Measurements from ENCODE around the gene PRDX5. TPM values are rescaled to one million over a fixed set of nuclear protein-coding genes. Genes with fewer than 3 reads are reported as not detected.

The PRDX5 gene
- total RNA-seq, 1 donor from 2014 or later = 118 TPM

GRCh38 chr11:64294774-64295173, 23.1 kb upstream of the PRDX5 start:
- no peak overlapping the region for H3K4me3 Mint-ChIP-seq (ENCODE audit: low read depth)

GRCh38 chr11:64295760-64296159, 22.2 kb upstream of the PRDX5 start:
- Mint-ChIP-seq H3K4me1 (ENCODE audit: low read depth) (peaks cover 11% of the 10 kb centered on the region), H3K27ac (no peak overlapping the region), H3K36me3 (ENCODE audit: low read depth) (no peaks in the 10 kb centered on the region), H3K9me3 (no peaks in the 10 kb centered on the region), H3K4me3 (ENCODE audit: low read depth) (no peak overlapping the region), H3K27me3 (ENCODE audit: low read depth) (peaks cover 75% of the 10 kb centered on the region)
- intact Hi-C loops (cut with micrococcal nuclease) = no loop called here
- DNase-seq (ENCODE audit: low spot score) = no peak

More at GRCh38 chr11:64294774-64295173, 23.1 kb upstream of the PRDX5 start:
- H3K27me3 Mint-ChIP-seq (ENCODE audit: low read depth) = peaks cover 73% of the 10 kb centered on the region
- intact Hi-C loops (cut with micrococcal nuclease) = no loop called here
- H3K36me3 Mint-ChIP-seq (ENCODE audit: low read depth) = no peaks in the 10 kb centered on the region
- peaks cover 8% of the 10 kb centered on the region for H3K4me1 Mint-ChIP-seq (ENCODE audit: low read depth)
- H3K27ac Mint-ChIP-seq = no peak overlapping the region
- H3K9me3 Mint-ChIP-seq = no peaks in the 10 kb centered on the region
- DNase-seq (ENCODE audit: low spot score) = no peak

GRCh38 chr11:64296236-64296635, 21.7 kb upstream of the PRDX5 start:
- no peaks in the 10 kb centered on the region for H3K36me3 Mint-ChIP-seq (ENCODE audit: low read depth)
- no peak overlapping the region for H3K4me3 Mint-ChIP-seq (ENCODE audit: low read depth)
- peaks cover 73% of the 10 kb centered on the region for H3K27me3 Mint-ChIP-seq (ENCODE audit: low read depth)
- H3K27ac Mint-ChIP-seq = no peak overlapping the region
- no peak for DNase-seq (ENCODE audit: low spot score)
- H3K9me3 Mint-ChIP-seq = no peaks in the 10 kb centered on the region
- intact Hi-C loops (cut with micrococcal nuclease) = no loop called here
- H3K4me1 Mint-ChIP-seq (ENCODE audit: low read depth) = peaks cover 12% of the 10 kb centered on the region

- H3K9me3 Mint-ChIP-seq = no peaks in the 10 kb centered on the region
- H3K4me3 Mint-ChIP-seq (ENCODE audit: low read depth) = no peak overlapping the region
- no peak overlapping the region for H3K27ac Mint-ChIP-seq
- intact Hi-C loops (cut with micrococcal nuclease) = no loop called here
- peaks cover 73% of the 10 kb centered on the region for H3K27me3 Mint-ChIP-seq (ENCODE audit: low read depth)
- peaks cover 12% of the 10 kb centered on the region for H3K4me1 Mint-ChIP-seq (ENCODE audit: low read depth)
- no peaks in the 10 kb centered on the region for H3K36me3 Mint-ChIP-seq (ENCODE audit: low read depth)
- no peak for DNase-seq (ENCODE audit: low spot score)
Measured at GRCh38 chr11:64296830-64297698, 20.9 kb upstream of the PRDX5 start.

- Mint-ChIP-seq H3K27ac (no peak overlapping the region), H3K9me3 (no peaks in the 10 kb centered on the region), H3K36me3 (ENCODE audit: low read depth) (no peaks in the 10 kb centered on the region), H3K27me3 (ENCODE audit: low read depth) (peaks cover 69% of the 10 kb centered on the region), H3K4me3 (ENCODE audit: low read depth) (no peak overlapping the region), H3K4me1 (ENCODE audit: low read depth) (peaks cover 9% of the 10 kb centered on the region)
- DNase-seq (ENCODE audit: low spot score) = no peak
- intact Hi-C loops (cut with micrococcal nuclease) = no loop called here
Measured at GRCh38 chr11:64297699-64298358, 20.1 kb upstream of the PRDX5 start.

GRCh38 chr11:64298966-64299846, 18.7 kb upstream of the PRDX5 start:
- Mint-ChIP-seq H3K36me3 (ENCODE audit: low read depth) (no peaks in the 10 kb centered on the region), H3K4me1 (ENCODE audit: low read depth) (peaks cover 15% of the 10 kb centered on the region), H3K9me3 (no peaks in the 10 kb centered on the region), H3K4me3 (ENCODE audit: low read depth) (peak overlapping the region; percentile 10), H3K27me3 (ENCODE audit: low read depth) (peaks cover 58% of the 10 kb centered on the region), H3K27ac (no peak overlapping the region)
- intact Hi-C loops (cut with micrococcal nuclease) = no loop called here
- DNase-seq (ENCODE audit: low spot score) = no peak

GRCh38 chr11:64299847-64300648, 17.9 kb upstream of the PRDX5 start, which contains the start of gene CATSPERZ:
Gene CATSPERZ (plus strand): TSS chr11:64300358. CDS start chr11:64300411, 53 bp downstream.
- intact Hi-C loops (cut with micrococcal nuclease) = no loop called here
- Mint-ChIP-seq H3K9me3 (no peaks in the 10 kb centered on the region), H3K27ac (no peak within 1 kb of the TSS), H3K4me3 (ENCODE audit: low read depth) (peak within 1 kb of the TSS; percentile 67), H3K27me3 (ENCODE audit: low read depth) (peaks cover 51% of the 10 kb centered on the region), H3K4me1 (ENCODE audit: low read depth) (peaks cover 18% of the 10 kb centered on the region), H3K36me3 (ENCODE audit: low read depth) (no peaks in the 10 kb centered on the region)
- DNase-seq (ENCODE audit: low spot score) = no peak

- DNase-seq (ENCODE audit: low spot score) = no peak
- peaks cover 14% of the 10 kb centered on the region for H3K36me3 Mint-ChIP-seq (ENCODE audit: low read depth)
- H3K4me1 Mint-ChIP-seq (ENCODE audit: low read depth) = peaks cover 21% of the 10 kb centered on the region
- peak overlapping the region; percentile 91 for H3K4me3 Mint-ChIP-seq (ENCODE audit: low read depth)
- intact Hi-C loops (cut with micrococcal nuclease) = loop anchor here (1.0 to 2.0 kb wide), 6 partner anchors 19 to 117 kb away; partner anchors contain the start of genes BAD, GPR137, PLCB3 and STIP1
- peaks cover 18% of the 10 kb centered on the region for H3K27me3 Mint-ChIP-seq (ENCODE audit: low read depth)
- no peaks in the 10 kb centered on the region for H3K9me3 Mint-ChIP-seq
- H3K27ac Mint-ChIP-seq = peak overlapping the region; percentile 99
Measured at GRCh38 chr11:64303109-64304031, 14.6 kb upstream of the PRDX5 start.

GRCh38 chr11:64304032-64304315, 13.9 kb upstream of the PRDX5 start:
- H3K27ac Mint-ChIP-seq = peak overlapping the region; percentile 99
- H3K4me1 Mint-ChIP-seq (ENCODE audit: low read depth) = peaks cover 21% of the 10 kb centered on the region
- DNase-seq (ENCODE audit: low spot score) = no peak
- intact Hi-C loops (cut with micrococcal nuclease) = loop anchor here (1.0 to 2.0 kb wide), 6 partner anchors 19 to 117 kb away; partner anchors contain the start of genes BAD, GPR137, PLCB3 and STIP1
- H3K36me3 Mint-ChIP-seq (ENCODE audit: low read depth) = peaks cover 14% of the 10 kb centered on the region
- peaks cover 14% of the 10 kb centered on the region for H3K27me3 Mint-ChIP-seq (ENCODE audit: low read depth)
- H3K9me3 Mint-ChIP-seq = no peaks in the 10 kb centered on the region
- H3K4me3 Mint-ChIP-seq (ENCODE audit: low read depth) = peak overlapping the region; percentile 91

- intact Hi-C loops (cut with micrococcal nuclease) = loop anchor here (1.0 to 5.0 kb wide), 9 partner anchors 20 to 474 kb away; partner anchors contain the start of genes BAD, CCDC88B, FKBP2 and GPR137
- Mint-ChIP-seq H3K4me3 (ENCODE audit: low read depth) (peak overlapping the region; percentile 91), H3K36me3 (ENCODE audit: low read depth) (peaks cover 18% of the 10 kb centered on the region), H3K27me3 (ENCODE audit: low read depth) (peaks cover 14% of the 10 kb centered on the region), H3K9me3 (no peaks in the 10 kb centered on the region), H3K27ac (peak overlapping the region; percentile 99), H3K4me1 (ENCODE audit: low read depth) (peaks cover 21% of the 10 kb centered on the region)
- DNase-seq (ENCODE audit: low spot score) = peak; percentile 88
Measured at GRCh38 chr11:64304316-64305072, 13.4 kb upstream of the PRDX5 start.

Data from activated T-helper 2 cell treated with anti-CD3 and anti-CD28 coated beads, Interferon-gamma antibody, Interleukin-2, Interleukin-4, amounts not matched to agents 10 μg/mL and 5 μg/mL and 100 μg/mL, durations not matched to agents 14 hours and 24 hours and 36 hours (primary cell).